MCF 10A (cell line): Measurements from ENCODE around the gene MEPCE. TPM values are rescaled to one million over a fixed set of nuclear protein-coding genes. Genes with fewer than 3 reads are reported as not detected.

Experiments used
- BruUV-seq: library from RNA; stranded (reverse); fragments of 400-500 nt; replicated peaks from 2 replicates; lab custom pipeline; 2021; lab: Mats Ljungman, UMichigan
- CTCF ChIA-PET: fragments of 300-600 bp; sonication (Branson Sonifier 250); formaldehyde crosslinking; extraction: SDS; loops from one replicate; lab custom pipeline; 2021; ENCODE audit warnings: antibody characterized with exemption, inconsistent platforms; lab: Yijun Ruan, JAX
- POLR2A ChIA-PET: fragments of 300-600, 350-650 bp; sonication (Branson Sonifier 250); formaldehyde crosslinking; extraction: SDS; loops from one replicate; lab custom pipeline; 2020; ENCODE audit warnings: antibody characterized with exemption, inconsistent platforms; lab: Yijun Ruan, JAX
- DNase-seq: peaks from one replicate; pipeline ENCODE4 v3.0.0-alpha.2; 2018; ENCODE audit not compliant: unreplicated experiment
- H3K27ac Mint-ChIP-seq: one replicate; pipeline ENCODE4 v1.8.0; 2022; ENCODE audit warnings: mild to moderate bottlenecking, low read depth, mixed read lengths; ENCODE audit not compliant: unreplicated experiment
- H3K27me3 Mint-ChIP-seq: one replicate; pipeline ENCODE4 v1.8.0; 2022; ENCODE audit warnings: mixed read lengths; ENCODE audit not compliant: insufficient read depth, unreplicated experiment
- H3K36me3 Mint-ChIP-seq: one replicate; pipeline ENCODE4 v1.8.0; 2022; ENCODE audit warnings: mild to moderate bottlenecking, moderate library complexity, mixed read lengths; ENCODE audit not compliant: insufficient read depth, unreplicated experiment
- H3K4me1 Mint-ChIP-seq: one replicate; pipeline ENCODE4 v1.8.0; 2022; ENCODE audit warnings: mixed read lengths; ENCODE audit not compliant: insufficient read depth, unreplicated experiment
- H3K4me3 Mint-ChIP-seq: one replicate; pipeline ENCODE4 v1.8.0; 2022; ENCODE audit warnings: mild to moderate bottlenecking, moderate library complexity, mixed read lengths; ENCODE audit not compliant: unreplicated experiment
- H3K9me3 Mint-ChIP-seq: one replicate; pipeline ENCODE4 v1.8.0; 2022; ENCODE audit warnings: mixed read lengths; ENCODE audit not compliant: unreplicated experiment
- intact Hi-C: fragments of 100-400 bp; cut with micrococcal nuclease; formaldehyde crosslinking; loops from 2 replicates; pipeline ENCODE4 v1.14.1; 2022
- total RNA-seq: library from RNA; stranded (reverse); gene quantifications from 2 replicates; pipeline ENCODE4 v1.2.3, GENCODE V29; 2022
- TF ChIP-seq, protein P1 (sequence below): fragments of 200-600 bp; IDR thresholded peaks from one replicate; pipeline ENCODE4 v1.8.0; 2022; ENCODE audit warnings: antibody characterized with exemption, mild to moderate bottlenecking; ENCODE audit not compliant: unreplicated experiment

The MEPCE gene
- total RNA-seq, 1 experiment from 2014 or later: 59.9 TPM

- peak; percentile 93 for DNase-seq
- Mint-ChIP-seq H3K27me3 (no peaks in the 10 kb centered on the region), H3K27ac (peak within 1 kb of the TSS; percentile 99), H3K4me1 (peaks cover 7% of the 10 kb centered on the region), H3K4me3 (peak within 1 kb of the TSS; percentile 93), H3K9me3 (no peaks in the 10 kb centered on the region), H3K36me3 (peaks cover 9% of the 10 kb centered on the region)
- POLR2A ChIA-PET: interaction anchor here (0.6 to 3.0 kb wide), 17 partner anchors 8 to 373 kb away, joined by 3 to 18 read pairs (median 5); partner anchors contain the start of genes AGFG2, FBXO24, LRCH4 and MEPCE
- intact Hi-C loops: loop anchor here (5.0 kb wide), 1 partner anchor 193 kb away; the partner anchor contains the start of gene GNB2
- CTCF ChIA-PET: interaction anchor here (0.7 to 4.8 kb wide), 10 partner anchors 10 to 213 kb away, joined by 3 to 45 read pairs (median 3); no protein-coding TSS in a partner anchor
- TF ChIP-seq, protein P1, sequence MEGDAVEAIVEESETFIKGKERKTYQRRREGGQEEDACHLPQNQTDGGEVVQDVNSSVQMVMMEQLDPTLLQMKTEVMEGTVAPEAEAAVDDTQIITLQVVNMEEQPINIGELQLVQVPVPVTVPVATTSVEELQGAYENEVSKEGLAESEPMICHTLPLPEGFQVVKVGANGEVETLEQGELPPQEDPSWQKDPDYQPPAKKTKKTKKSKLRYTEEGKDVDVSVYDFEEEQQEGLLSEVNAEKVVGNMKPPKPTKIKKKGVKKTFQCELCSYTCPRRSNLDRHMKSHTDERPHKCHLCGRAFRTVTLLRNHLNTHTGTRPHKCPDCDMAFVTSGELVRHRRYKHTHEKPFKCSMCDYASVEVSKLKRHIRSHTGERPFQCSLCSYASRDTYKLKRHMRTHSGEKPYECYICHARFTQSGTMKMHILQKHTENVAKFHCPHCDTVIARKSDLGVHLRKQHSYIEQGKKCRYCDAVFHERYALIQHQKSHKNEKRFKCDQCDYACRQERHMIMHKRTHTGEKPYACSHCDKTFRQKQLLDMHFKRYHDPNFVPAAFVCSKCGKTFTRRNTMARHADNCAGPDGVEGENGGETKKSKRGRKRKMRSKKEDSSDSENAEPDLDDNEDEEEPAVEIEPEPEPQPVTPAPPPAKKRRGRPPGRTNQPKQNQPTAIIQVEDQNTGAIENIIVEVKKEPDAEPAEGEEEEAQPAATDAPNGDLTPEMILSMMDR: no peak
- no TSS peak for BruUV-seq
These were observed 49.5 kb downstream of the MEPCE start, which contains the start of gene TSC22D4 for GRCh38 chr7:100478958-100479660. TSC22D4 (minus strand) TSS chr7:100479214; CDS start chr7:100478038, 1,176 bp downstream.

GRCh38 chr7:100481466-100481865 lies 51.8 kb downstream of the MEPCE start:
- H3K27ac Mint-ChIP-seq: no peak overlapping the region
- no peak for DNase-seq
- BruUV-seq: no TSS peak
- H3K4me1 Mint-ChIP-seq: peaks cover 12% of the 10 kb centered on the region
- H3K36me3 Mint-ChIP-seq: peaks cover 12% of the 10 kb centered on the region
- ChIA-PET CTCF (interaction anchor here (0.6 to 1.8 kb wide), 5 partner anchors 27 to 246 kb away, joined by 3 to 5 read pairs (median 3); no protein-coding TSS in a partner anchor), POLR2A (interaction anchor here (1.8 kb wide), 1 partner anchor 73 kb away, joined by 5 read pairs; no protein-coding TSS in a partner anchor)
- intact Hi-C loops: no loop called here
- no peaks in the 10 kb centered on the region for H3K27me3 Mint-ChIP-seq
- no peak overlapping the region for H3K4me3 Mint-ChIP-seq
- no peaks in the 10 kb centered on the region for H3K9me3 Mint-ChIP-seq
- TF ChIP-seq, protein P1: no peak

GRCh38 chr7:100482728-100483089 lies 53.1 kb downstream of the MEPCE start:
- no peaks in the 10 kb centered on the region for H3K9me3 Mint-ChIP-seq
- POLR2A ChIA-PET: no interaction called here
- peak overlapping the region; percentile 74 for H3K4me3 Mint-ChIP-seq
- BruUV-seq: no TSS peak
- no peak overlapping the region for H3K27ac Mint-ChIP-seq
- peaks cover 5% of the 10 kb centered on the region for H3K4me1 Mint-ChIP-seq
- TF ChIP-seq, protein P1: no peak
- H3K36me3 Mint-ChIP-seq: peaks cover 12% of the 10 kb centered on the region
- intact Hi-C loops: no loop called here
- H3K27me3 Mint-ChIP-seq: no peaks in the 10 kb centered on the region
- CTCF ChIA-PET: interaction anchor here (0.6 to 1.9 kb wide), 18 partner anchors 10 to 272 kb away, joined by 3 to 12 read pairs (median 5); no protein-coding TSS in a partner anchor
- no peak for DNase-seq

GRCh38 chr7:100483090-100483721 lies 53.6 kb downstream of the MEPCE start:
- Mint-ChIP-seq H3K9me3 (no peaks in the 10 kb centered on the region), H3K4me3 (peak overlapping the region; percentile 74), H3K27me3 (no peaks in the 10 kb centered on the region), H3K27ac (no peak overlapping the region), H3K36me3 (peaks cover 12% of the 10 kb centered on the region), H3K4me1 (peaks cover 5% of the 10 kb centered on the region)
- ChIA-PET POLR2A (no interaction called here), CTCF (interaction anchor here (0.7 to 1.9 kb wide), 16 partner anchors 10 to 272 kb away, joined by 3 to 12 read pairs (median 5); no protein-coding TSS in a partner anchor)
- no TSS peak for BruUV-seq
- DNase-seq: peak; percentile 59
- intact Hi-C loops: no loop called here
- TF ChIP-seq, protein P1: peak; percentile 90
